ENCODE results near the gene NGB. TPM values are rescaled to one million over a fixed set of nuclear protein-coding genes. Genes with fewer than 3 reads are reported as not detected.
A peak's percentile ranks its signal among the peaks of the same experiment; 100 is the strongest.

NGB gene
- total and polyA plus RNA-seq, 2 donors, result 0.14 to 0.41 TPM

DNA sequence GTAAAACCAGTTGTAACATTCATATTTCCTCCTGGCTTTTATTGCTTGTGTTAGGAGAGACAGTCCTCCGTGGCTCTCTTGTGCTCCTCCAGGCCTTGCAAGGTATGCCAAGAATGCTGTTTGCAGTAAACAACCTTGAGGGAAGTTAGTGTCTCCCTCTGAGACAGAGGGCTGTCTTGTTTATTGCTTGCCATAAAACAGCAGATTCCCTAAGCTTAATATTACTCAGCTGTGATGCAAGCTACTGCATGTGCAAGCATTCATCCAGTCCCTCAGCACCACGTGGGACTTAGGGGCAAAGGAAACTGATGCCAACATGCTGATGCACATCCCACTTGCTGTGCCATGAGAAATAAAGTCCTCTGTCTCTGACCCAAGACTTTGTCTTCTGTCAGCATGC lies 43.0 kb upstream of the NGB start:
- Histone ChIP-seq H3K27ac (ENCODE audit: low read depth in 1 of 2, low read length in 1 of 2) (no peak overlapping the region), H3K9me3 (ENCODE audit: control insufficient read depth in 2 of 2, insufficient read depth in 1 of 2, low read length in 1 of 2) (no peaks in the 10 kb centered on the region), H3K36me3 (ENCODE audit: control insufficient read depth in 2 of 2, insufficient read depth in 2 of 2, low read length in 1 of 2) (no peaks in the 10 kb centered on the region), H3K4me1 (ENCODE audit: control insufficient read depth in 2 of 2, insufficient read depth in 2 of 2, low read length in 2 of 2) (peaks cover 3 to 5% of the 10 kb centered on the region in 2 donors), H3K27me3 (ENCODE audit: control insufficient read depth in 2 of 2, insufficient read depth in 1 of 2, low read length in 1 of 2) (no peaks in the 10 kb centered on the region), H3K4me3 (ENCODE audit: low read length in 2 of 2) (no peak overlapping the region)
- no peak for DNase-seq (ENCODE audit: low read depth in 6 of 9, low spot score in 9 of 9)
- 83% methylated on average over 2 of the region's 2 CpGs for WGBS

DNA sequence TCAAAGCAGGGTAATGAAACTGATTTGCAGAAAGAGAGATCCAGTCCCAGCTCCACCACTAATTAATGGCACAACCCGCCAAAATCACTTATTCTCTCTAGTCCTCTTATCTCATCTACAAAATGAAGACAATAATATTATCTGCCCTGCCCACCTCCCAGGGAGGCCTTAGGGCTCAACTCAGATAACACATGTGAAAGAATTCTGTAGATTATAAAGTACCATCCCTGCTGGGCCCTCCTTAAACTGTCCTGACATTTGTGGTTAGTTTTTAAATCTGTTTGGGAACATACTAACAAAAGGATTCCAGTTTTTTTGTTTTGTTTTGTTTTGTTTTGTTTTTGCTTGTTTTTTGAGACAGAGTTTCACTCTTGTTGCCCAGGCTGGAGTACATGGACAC lies 42.4 kb upstream of the NGB start:
- Histone ChIP-seq H3K4me1 (ENCODE audit: control insufficient read depth in 2 of 2, insufficient read depth in 2 of 2, low read length in 2 of 2) (peaks cover 3 to 5% of the 10 kb centered on the region in 2 donors), H3K27ac (ENCODE audit: low read depth in 1 of 2, low read length in 1 of 2) (no peak overlapping the region), H3K36me3 (ENCODE audit: control insufficient read depth in 2 of 2, insufficient read depth in 2 of 2, low read length in 1 of 2) (no peaks in the 10 kb centered on the region), H3K27me3 (ENCODE audit: control insufficient read depth in 2 of 2, insufficient read depth in 1 of 2, low read length in 1 of 2) (no peaks in the 10 kb centered on the region), H3K9me3 (ENCODE audit: control insufficient read depth in 2 of 2, insufficient read depth in 1 of 2, low read length in 1 of 2) (no peaks in the 10 kb centered on the region), H3K4me3 (ENCODE audit: low read length in 2 of 2) (no peak overlapping the region)
- 94% methylated on average over 1 of the region's 1 CpG for WGBS
- no peak for DNase-seq (ENCODE audit: low read depth in 6 of 9, low spot score in 9 of 9)

DNA sequence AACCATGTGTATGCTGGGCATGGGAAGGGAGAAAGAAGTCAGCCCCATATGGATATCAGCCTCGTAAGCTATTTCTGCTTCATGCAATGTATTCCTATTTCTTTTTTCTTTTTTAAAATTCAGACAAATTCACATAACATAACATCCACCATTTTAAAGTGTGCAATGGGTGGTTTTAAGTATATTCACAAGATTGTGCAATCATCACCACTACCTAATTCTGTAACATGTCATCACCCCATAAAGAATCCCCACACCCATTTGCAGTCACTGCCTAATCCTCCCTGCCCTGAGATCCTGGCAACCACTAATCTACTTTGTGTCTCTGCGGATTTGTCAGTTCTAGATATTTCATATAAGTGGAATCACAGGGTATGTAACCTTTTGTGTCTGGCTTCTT lies 40.2 kb upstream of the NGB start:
- Histone ChIP-seq H3K27ac (ENCODE audit: low read depth in 1 of 2, low read length in 1 of 2) (no peak overlapping the region), H3K36me3 (ENCODE audit: control insufficient read depth in 2 of 2, insufficient read depth in 2 of 2, low read length in 1 of 2) (no peaks in the 10 kb centered on the region), H3K4me1 (ENCODE audit: control insufficient read depth in 2 of 2, insufficient read depth in 2 of 2, low read length in 2 of 2) (peaks cover 3 to 5% of the 10 kb centered on the region in 2 donors), H3K4me3 (ENCODE audit: low read length in 2 of 2) (no peak overlapping the region), H3K9me3 (ENCODE audit: control insufficient read depth in 2 of 2, insufficient read depth in 1 of 2, low read length in 1 of 2) (no peaks in the 10 kb centered on the region), H3K27me3 (ENCODE audit: control insufficient read depth in 2 of 2, insufficient read depth in 1 of 2, low read length in 1 of 2) (no peaks in the 10 kb centered on the region)
- 97% methylated on average over 2 of the region's 2 CpGs for WGBS
- no peak for DNase-seq (ENCODE audit: low read depth in 6 of 9, low spot score in 9 of 9)

DNA sequence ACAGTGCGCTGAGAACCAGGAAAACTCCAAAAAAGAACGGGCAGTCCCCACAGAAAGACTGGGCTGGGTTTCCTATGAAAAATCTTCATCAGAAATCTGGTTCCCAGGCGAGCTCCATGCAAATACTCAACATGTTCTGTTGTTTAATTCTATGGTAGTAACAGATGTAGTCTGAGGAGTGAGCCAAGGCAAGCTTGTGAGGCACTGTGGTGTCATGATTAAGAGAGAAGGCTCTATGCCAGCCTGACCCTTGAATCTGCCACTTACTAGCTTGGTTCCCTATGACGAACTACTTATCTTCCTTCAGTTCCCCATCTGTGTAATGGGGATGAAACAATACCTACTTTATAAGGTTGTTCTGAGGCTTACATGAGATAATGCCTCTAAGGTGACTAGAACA lies 39.0 kb upstream of the NGB start:
- Histone ChIP-seq H3K36me3 (ENCODE audit: control insufficient read depth in 2 of 2, insufficient read depth in 2 of 2, low read length in 1 of 2) (no peaks in the 10 kb centered on the region), H3K9me3 (ENCODE audit: control insufficient read depth in 2 of 2, insufficient read depth in 1 of 2, low read length in 1 of 2) (no peaks in the 10 kb centered on the region), H3K27ac (ENCODE audit: low read depth in 1 of 2, low read length in 1 of 2) (no peak overlapping the region), H3K27me3 (ENCODE audit: control insufficient read depth in 2 of 2, insufficient read depth in 1 of 2, low read length in 1 of 2) (no peaks in the 10 kb centered on the region), H3K4me1 (ENCODE audit: control insufficient read depth in 2 of 2, insufficient read depth in 2 of 2, low read length in 2 of 2) (peaks cover 3 to 5% of the 10 kb centered on the region in 2 donors), H3K4me3 (ENCODE audit: low read length in 2 of 2) (no peak overlapping the region)
- DNase-seq (ENCODE audit: low read depth in 6 of 9, low spot score in 9 of 9), result no peak
- WGBS, result 98% methylated on average over 4 of the region's 4 CpGs

DNA sequence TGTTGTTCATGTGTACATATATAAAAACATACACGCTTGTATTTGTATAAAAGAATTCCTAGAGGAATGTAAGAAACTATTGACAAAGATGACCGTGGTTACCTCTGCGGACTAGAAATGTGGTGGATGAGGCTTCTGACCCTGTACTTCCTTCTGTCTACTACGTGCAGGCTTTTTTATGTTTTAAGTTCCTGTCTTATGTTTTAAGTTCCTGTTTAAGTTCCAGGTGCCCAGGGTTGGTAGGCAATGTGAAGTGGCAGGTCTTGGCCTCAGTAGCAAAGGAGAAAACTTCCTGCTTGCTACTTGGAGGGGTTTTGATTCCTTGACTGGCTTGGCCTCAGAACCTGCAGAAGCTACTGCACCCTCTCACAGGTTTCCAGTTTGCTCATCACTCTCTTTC lies 38.1 kb upstream of the NGB start:
- Histone ChIP-seq H3K9me3 (ENCODE audit: control insufficient read depth in 2 of 2, insufficient read depth in 1 of 2, low read length in 1 of 2) (no peaks in the 10 kb centered on the region), H3K27ac (ENCODE audit: low read depth in 1 of 2, low read length in 1 of 2) (peak overlapping the region in 1 of 2 donors; percentile 33), H3K36me3 (ENCODE audit: control insufficient read depth in 2 of 2, insufficient read depth in 2 of 2, low read length in 1 of 2) (no peaks in the 10 kb centered on the region), H3K27me3 (ENCODE audit: control insufficient read depth in 2 of 2, insufficient read depth in 1 of 2, low read length in 1 of 2) (no peaks in the 10 kb centered on the region), H3K4me1 (ENCODE audit: control insufficient read depth in 2 of 2, insufficient read depth in 2 of 2, low read length in 2 of 2) (peaks cover 3 to 5% of the 10 kb centered on the region in 2 donors), H3K4me3 (ENCODE audit: low read length in 2 of 2) (no peak overlapping the region)
- 34% methylated on average over 4 of the region's 4 CpGs for WGBS
- peak in 2 of 9 donors; percentile 19 to 44 for DNase-seq (ENCODE audit: low read depth in 6 of 9, low spot score in 9 of 9)

DNA sequence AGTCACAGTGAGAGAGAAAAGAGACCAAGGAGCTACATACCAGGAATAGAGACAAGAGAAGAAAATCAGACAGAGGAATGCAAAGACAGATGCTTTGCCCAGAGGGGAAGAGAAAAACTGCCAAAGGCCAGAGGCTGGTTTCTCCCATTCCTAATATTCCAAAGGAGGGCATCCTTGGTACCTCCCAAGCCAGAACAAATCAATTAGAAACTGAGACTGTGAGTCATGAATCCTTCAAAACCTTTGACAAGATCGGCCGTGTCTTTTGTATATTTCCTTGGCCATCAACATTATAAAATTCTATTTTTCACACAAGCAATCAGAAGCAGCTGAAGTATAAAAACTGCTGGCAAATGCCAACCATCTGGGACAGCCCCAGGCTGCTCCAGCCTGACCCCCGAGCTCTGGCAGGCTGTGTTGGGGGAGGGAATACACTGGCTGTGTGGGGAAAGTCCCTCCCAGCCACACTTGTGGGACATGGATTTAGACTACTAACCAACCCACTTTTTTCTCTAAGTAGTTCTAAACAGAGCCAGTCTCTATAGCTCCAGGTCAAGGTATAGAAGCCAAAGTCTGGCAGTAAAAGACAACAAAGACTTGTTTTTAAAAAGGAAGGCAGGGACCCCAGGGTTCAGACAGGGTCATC lies 36.0 kb upstream of the NGB start:
- no peaks in the 10 kb centered on the region for H3K27me3 ChIP-seq (ENCODE audit: control insufficient read depth in 2 of 2, insufficient read depth in 1 of 2, low read length in 1 of 2)
- H3K36me3 ChIP-seq (ENCODE audit: control insufficient read depth in 2 of 2, insufficient read depth in 2 of 2, low read length in 1 of 2), result no peaks in the 10 kb centered on the region
- H3K4me1 ChIP-seq (ENCODE audit: control insufficient read depth in 2 of 2, insufficient read depth in 2 of 2, low read length in 2 of 2), result peaks cover 3 to 5% of the 10 kb centered on the region in 2 donors
- no peaks in the 10 kb centered on the region for H3K9me3 ChIP-seq (ENCODE audit: control insufficient read depth in 2 of 2, insufficient read depth in 1 of 2, low read length in 1 of 2)
- no peak overlapping the region for H3K4me3 ChIP-seq (ENCODE audit: low read length in 2 of 2)
- DNase-seq (ENCODE audit: low read depth in 6 of 9, low spot score in 9 of 9), result no peak
- 90% methylated on average over 3 of the region's 3 CpGs for WGBS
- H3K27ac ChIP-seq (ENCODE audit: low read depth in 1 of 2, low read length in 1 of 2), result no peak overlapping the region

DNA sequence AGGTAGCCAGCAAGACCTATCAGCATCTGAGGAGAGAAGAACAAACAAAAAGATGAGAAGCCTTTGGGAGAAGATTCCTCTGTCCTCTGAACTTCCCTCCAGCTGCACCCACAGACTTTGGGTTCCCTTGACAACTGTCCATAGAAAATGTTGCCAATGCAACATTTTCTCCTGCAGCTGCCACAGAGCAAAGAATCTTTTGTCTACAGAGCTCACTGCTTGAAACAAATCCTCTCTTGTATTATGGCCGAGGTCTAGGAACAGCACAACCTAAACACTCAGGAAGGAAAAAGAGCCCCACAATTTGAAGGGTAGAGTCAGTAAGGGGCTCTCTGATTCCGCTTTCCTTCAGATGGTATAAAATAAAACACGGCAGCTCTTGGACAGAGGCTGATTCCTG lies 35.4 kb upstream of the NGB start:
- H3K4me3 ChIP-seq (ENCODE audit: low read length in 2 of 2), result no peak overlapping the region
- no peaks in the 10 kb centered on the region for H3K27me3 ChIP-seq (ENCODE audit: control insufficient read depth in 2 of 2, insufficient read depth in 1 of 2, low read length in 1 of 2)
- no peaks in the 10 kb centered on the region for H3K36me3 ChIP-seq (ENCODE audit: control insufficient read depth in 2 of 2, insufficient read depth in 2 of 2, low read length in 1 of 2)
- no peak for DNase-seq (ENCODE audit: low read depth in 6 of 9, low spot score in 9 of 9)
- H3K4me1 ChIP-seq (ENCODE audit: control insufficient read depth in 2 of 2, insufficient read depth in 2 of 2, low read length in 2 of 2), result peaks cover 3 to 6% of the 10 kb centered on the region in 2 donors
- H3K9me3 ChIP-seq (ENCODE audit: control insufficient read depth in 2 of 2, insufficient read depth in 1 of 2, low read length in 1 of 2), result no peaks in the 10 kb centered on the region
- WGBS, result 95% methylated on average over 3 of the region's 3 CpGs
- no peak overlapping the region for H3K27ac ChIP-seq (ENCODE audit: low read depth in 1 of 2, low read length in 1 of 2)

DNA sequence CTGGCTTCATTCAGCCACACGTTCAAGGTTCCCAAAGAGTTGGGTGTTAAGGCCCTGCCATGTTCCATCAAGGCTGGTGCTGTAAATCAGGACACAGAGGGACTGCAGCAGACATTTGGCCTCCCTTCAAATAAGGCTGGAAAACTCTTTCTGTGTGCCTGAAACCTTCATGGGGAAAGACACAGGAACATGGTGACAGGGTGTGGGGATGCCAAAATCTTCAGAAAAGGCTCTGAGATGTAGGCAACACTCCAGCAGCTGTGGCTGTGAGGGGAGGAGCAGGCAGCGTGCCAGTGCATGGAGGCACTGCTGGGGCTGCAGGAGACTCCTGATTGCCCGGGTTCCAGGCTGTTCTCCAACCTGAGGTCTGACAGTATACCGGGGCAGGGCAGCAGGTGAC lies 34.7 kb upstream of the NGB start:
- H3K4me1 ChIP-seq (ENCODE audit: control insufficient read depth in 2 of 2, insufficient read depth in 2 of 2, low read length in 2 of 2), result peaks cover 3 to 8% of the 10 kb centered on the region in 2 donors
- WGBS, result 94% methylated on average over 4 of the region's 4 CpGs
- DNase-seq (ENCODE audit: low read depth in 6 of 9, low spot score in 9 of 9), result no peak

DNA sequence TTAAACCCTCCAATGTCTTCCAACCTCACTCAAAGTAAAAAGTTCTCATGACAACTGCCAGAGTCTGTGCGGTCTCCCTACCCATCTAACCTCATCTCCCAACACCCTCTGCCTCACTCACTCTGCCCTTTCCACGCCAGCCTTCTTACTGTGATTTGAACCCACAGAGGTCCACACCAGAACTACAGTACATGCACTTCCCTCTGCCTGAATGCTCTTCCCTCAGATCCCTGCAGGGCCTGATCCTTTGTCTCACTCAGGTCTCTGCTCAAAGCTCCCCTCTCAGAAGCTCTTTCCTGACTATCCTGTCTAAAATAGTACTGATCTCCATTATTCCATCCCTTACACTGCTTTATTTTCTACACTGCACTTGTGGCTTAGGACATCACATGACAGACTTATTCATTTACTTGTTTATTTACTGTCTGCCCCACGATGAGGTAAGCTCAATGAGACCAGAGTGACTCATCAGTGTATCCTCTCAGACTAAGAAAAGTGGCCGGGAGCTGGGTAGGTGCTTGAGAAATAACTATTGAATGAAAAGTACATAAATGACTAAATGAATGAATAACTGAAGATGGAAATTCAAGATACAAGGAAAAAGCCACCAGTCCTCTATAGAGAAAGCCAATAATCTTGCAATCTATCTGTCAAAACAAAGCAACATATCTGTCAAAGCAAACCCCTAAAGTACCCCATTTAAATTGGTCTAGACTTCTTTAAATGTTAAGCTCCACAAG lies 32.6 kb upstream of the NGB start:
- Histone ChIP-seq H3K27me3 (ENCODE audit: control insufficient read depth in 2 of 2, insufficient read depth in 1 of 2, low read length in 1 of 2) (no peaks in the 10 kb centered on the region), H3K9me3 (ENCODE audit: control insufficient read depth in 2 of 2, insufficient read depth in 1 of 2, low read length in 1 of 2) (no peaks in the 10 kb centered on the region), H3K4me1 (ENCODE audit: control insufficient read depth in 2 of 2, insufficient read depth in 2 of 2, low read length in 2 of 2) (peaks cover 0 to 3% of the 10 kb centered on the region in 2 donors), H3K4me3 (ENCODE audit: low read length in 2 of 2) (no peak overlapping the region), H3K27ac (ENCODE audit: low read depth in 1 of 2, low read length in 1 of 2) (no peak overlapping the region), H3K36me3 (ENCODE audit: control insufficient read depth in 2 of 2, insufficient read depth in 2 of 2, low read length in 1 of 2) (no peaks in the 10 kb centered on the region)
- no peak for DNase-seq (ENCODE audit: low read depth in 6 of 9, low spot score in 9 of 9)
- 88% methylated on average over 4 of the region's 4 CpGs for WGBS

More for the DNA sequence above, 34.7 kb upstream of the NGB start:
- Histone ChIP-seq H3K27me3 (ENCODE audit: control insufficient read depth in 2 of 2, insufficient read depth in 1 of 2, low read length in 1 of 2) (no peaks in the 10 kb centered on the region), H3K9me3 (ENCODE audit: control insufficient read depth in 2 of 2, insufficient read depth in 1 of 2, low read length in 1 of 2) (no peaks in the 10 kb centered on the region), H3K36me3 (ENCODE audit: control insufficient read depth in 2 of 2, insufficient read depth in 2 of 2, low read length in 1 of 2) (no peaks in the 10 kb centered on the region), H3K27ac (ENCODE audit: low read depth in 1 of 2, low read length in 1 of 2) (no peak overlapping the region), H3K4me3 (ENCODE audit: low read length in 2 of 2) (no peak overlapping the region)

Measured in thymus (tissue), 11 donors.